Natural killer cell (primary cell): ENCODE data around the gene MAP7D2. TPM values are rescaled to one million over a fixed set of nuclear protein-coding genes. Genes with fewer than 3 reads are reported as not detected.

ENCODE experiments used
- ATAC-seq, 3 donors: fragments of 150-1000 bp in 2 of 3; fragments of 200-7000 bp in 1 of 3; cut with Tn5 transposase; 1 replicate in 1 of 3; 2 replicates in 2 of 3; pipeline ENCODE4 v1.10.0; 2021; ENCODE audit warnings: mild to moderate bottlenecking in 2 of 3, moderate library complexity in 2 of 3
- DNase-seq, 2 donors: peaks; one replicate each; pipeline versions ENCODE4 v3.0.0 to v3.0.0-alpha.2; 2013 to 2021; ENCODE audit warnings: mixed read lengths in 1 of 2
- H3K27ac ChIP-seq: one replicate; pipeline ENCODE4 v1.5.1; 2013; ENCODE audit warnings: mild to moderate bottlenecking, low read length
- H3K27me3 ChIP-seq: one replicate; pipeline ENCODE4 v1.6.1; 2013; ENCODE audit warnings: low read length; ENCODE audit not compliant: control insufficient read depth, insufficient read depth
- H3K36me3 ChIP-seq: one replicate; pipeline ENCODE4 v1.6.1; 2013; ENCODE audit warnings: low read length; ENCODE audit not compliant: control insufficient read depth, insufficient read depth
- H3K4me1 ChIP-seq: one replicate; pipeline ENCODE4 v1.6.1; 2013; ENCODE audit warnings: low read length; ENCODE audit not compliant: control insufficient read depth, insufficient read depth
- H3K4me3 ChIP-seq: one replicate; pipeline ENCODE4 v1.5.1; 2013; ENCODE audit warnings: low read length
- H3K9me3 ChIP-seq: one replicate; pipeline ENCODE4 v1.6.1; 2013; ENCODE audit warnings: low read length; ENCODE audit not compliant: control insufficient read depth, insufficient read depth
- H3K27ac Mint-ChIP-seq, 2 donors: one replicate each; pipeline ENCODE4 v1.8.0; 2022; ENCODE audit warnings: mild to moderate bottlenecking in 2 of 2, mixed read lengths in 2 of 2, moderate library complexity in 1 of 2
- H3K27me3 Mint-ChIP-seq, 2 donors: one replicate each; pipeline ENCODE4 v1.8.0; 2022; ENCODE audit warnings: low read depth in 2 of 2, mixed read lengths in 2 of 2
- H3K36me3 Mint-ChIP-seq: one replicate; pipeline ENCODE4 v1.8.0; 2022; ENCODE audit warnings: mixed read lengths
- H3K4me1 Mint-ChIP-seq, 2 donors: one replicate each; pipeline ENCODE4 v1.8.0; 2022; ENCODE audit warnings: mixed read lengths in 2 of 2
- H3K4me3 Mint-ChIP-seq: one replicate; pipeline ENCODE4 v1.8.0; 2022; ENCODE audit warnings: mild to moderate bottlenecking, moderate library complexity, mixed read lengths
- H3K9me3 Mint-ChIP-seq, 2 donors: one replicate each; pipeline ENCODE4 v1.8.0; 2022; ENCODE audit warnings: mixed read lengths in 2 of 2
- WGBS: methylation state at CpG from one replicate; pipeline ENCODE4 v1.1.7; 2013; ENCODE audit warnings: missing lambda C conversion rate; ENCODE audit not compliant: insufficient coverage; 5-methylcytosine and 5-hydroxymethylcytosine counted together
- intact Hi-C: fragments of 100-400 bp; cut with micrococcal nuclease; formaldehyde crosslinking; loops from one replicate; pipeline ENCODE4 v1.14.2; 2022
- total RNA-seq, 4 donors: library from RNA; stranded (reverse); fragments of 120-200 nt in 1 of 4; gene quantifications; one replicate each; pipeline versions ENCODE4 v1.2.3 to v1.2.4, GENCODE V29; 2013 to 2022
- TF ChIP-seq, protein P1 (sequence below): fragments of 200-600 bp; IDR thresholded peaks from one replicate; pipeline ENCODE4 v1.8.0; 2022; ENCODE audit warnings: antibody characterized with exemption

The MAP7D2 gene
- total RNA-seq, 3 donors from 2014 or later (not counting 1 experiment from before 2014, with no cell fraction given): 0.09 to 1.5 TPM; not detected in 1

DNA sequence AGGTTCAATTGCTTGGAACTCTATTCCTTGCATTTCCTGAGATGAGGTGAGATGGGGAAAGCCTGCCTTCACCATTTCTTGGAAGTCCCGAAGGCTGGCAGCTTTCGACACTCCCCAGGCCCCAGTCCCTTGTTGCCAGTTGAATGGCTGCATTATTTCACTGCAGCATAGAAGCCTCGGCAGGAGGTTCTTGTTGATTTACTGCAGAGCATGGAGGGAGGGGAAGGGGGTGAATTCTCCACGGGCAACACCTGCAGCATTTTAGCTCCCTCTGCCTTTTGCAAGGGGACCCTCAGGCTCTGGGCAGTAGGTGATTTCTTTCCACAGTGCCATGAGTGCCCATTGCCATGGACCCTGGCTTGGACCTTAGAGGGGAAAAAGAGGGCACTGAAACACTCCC is 115.1 kb downstream of the MAP7D2 start:
- Mint-ChIP-seq H3K27ac (no peak overlapping the region), H3K27me3 (no peaks in the 10 kb centered on the region), H3K9me3 (no peaks in the 10 kb centered on the region), H3K36me3 (no peaks in the 10 kb centered on the region), H3K4me3 (no peak overlapping the region), H3K4me1 (no peaks in the 10 kb centered on the region)
- no peaks in the 10 kb centered on the region for H3K4me1 ChIP-seq
- intact Hi-C loops: no loop called here
- no peak for DNase-seq
- H3K9me3 ChIP-seq: no peaks in the 10 kb centered on the region
- no peak overlapping the region for H3K27ac ChIP-seq
- no peak for ATAC-seq
- no peaks in the 10 kb centered on the region for H3K27me3 ChIP-seq
- TF ChIP-seq, protein P1, sequence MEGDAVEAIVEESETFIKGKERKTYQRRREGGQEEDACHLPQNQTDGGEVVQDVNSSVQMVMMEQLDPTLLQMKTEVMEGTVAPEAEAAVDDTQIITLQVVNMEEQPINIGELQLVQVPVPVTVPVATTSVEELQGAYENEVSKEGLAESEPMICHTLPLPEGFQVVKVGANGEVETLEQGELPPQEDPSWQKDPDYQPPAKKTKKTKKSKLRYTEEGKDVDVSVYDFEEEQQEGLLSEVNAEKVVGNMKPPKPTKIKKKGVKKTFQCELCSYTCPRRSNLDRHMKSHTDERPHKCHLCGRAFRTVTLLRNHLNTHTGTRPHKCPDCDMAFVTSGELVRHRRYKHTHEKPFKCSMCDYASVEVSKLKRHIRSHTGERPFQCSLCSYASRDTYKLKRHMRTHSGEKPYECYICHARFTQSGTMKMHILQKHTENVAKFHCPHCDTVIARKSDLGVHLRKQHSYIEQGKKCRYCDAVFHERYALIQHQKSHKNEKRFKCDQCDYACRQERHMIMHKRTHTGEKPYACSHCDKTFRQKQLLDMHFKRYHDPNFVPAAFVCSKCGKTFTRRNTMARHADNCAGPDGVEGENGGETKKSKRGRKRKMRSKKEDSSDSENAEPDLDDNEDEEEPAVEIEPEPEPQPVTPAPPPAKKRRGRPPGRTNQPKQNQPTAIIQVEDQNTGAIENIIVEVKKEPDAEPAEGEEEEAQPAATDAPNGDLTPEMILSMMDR: no peak
- WGBS: 86% methylated on average over 3 of the region's 4 CpGs
- H3K4me3 ChIP-seq: no peak overlapping the region
- H3K36me3 ChIP-seq: no peaks in the 10 kb centered on the region

DNA sequence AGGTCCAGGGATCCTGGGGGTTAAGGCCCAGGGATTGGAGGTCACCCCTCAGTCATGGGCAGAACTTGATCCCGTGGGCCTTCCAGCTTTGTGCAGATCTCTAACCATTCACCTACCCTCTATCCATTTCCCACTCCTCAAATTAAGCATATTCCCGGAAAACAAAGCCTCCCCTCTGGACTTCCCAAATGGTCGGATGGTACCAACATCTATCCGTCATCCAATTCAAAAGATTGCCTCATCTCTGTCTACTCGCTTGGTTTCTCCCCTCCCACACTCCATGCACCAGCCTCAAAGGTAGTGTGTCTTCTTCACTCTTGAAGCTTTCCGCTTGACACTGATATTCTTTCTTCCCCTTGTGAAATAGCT is 125.4 kb downstream of the MAP7D2 start:
- H3K4me1 Mint-ChIP-seq: peaks cover 15 to 17% of the 10 kb centered on the region in 2 donors
- Histone ChIP-seq H3K27ac (peak overlapping the region; percentile 86), H3K9me3 (no peaks in the 10 kb centered on the region), H3K27me3 (no peaks in the 10 kb centered on the region), H3K36me3 (no peaks in the 10 kb centered on the region), H3K4me1 (peaks cover 6% of the 10 kb centered on the region), H3K4me3 (peak overlapping the region; percentile 35)
- no peaks in the 10 kb centered on the region for H3K27me3 Mint-ChIP-seq
- 54% methylated on average over 6 of the region's 6 CpGs for WGBS
- TF ChIP-seq, protein P1: peak; percentile 19
- H3K9me3 Mint-ChIP-seq: no peaks in the 10 kb centered on the region
- ATAC-seq (no peak), DNase-seq (peak in 1 of 2 donors; percentile 46)
- H3K36me3 Mint-ChIP-seq: no peaks in the 10 kb centered on the region
- peak overlapping the region; percentile 76 for H3K4me3 Mint-ChIP-seq
- H3K27ac Mint-ChIP-seq: peak overlapping the region; percentile 74 to 91
- intact Hi-C loops: loop anchor here (1.0 to 5.0 kb wide), 2 partner anchors 87 to 394 kb away; no protein-coding TSS in a partner anchor

DNA sequence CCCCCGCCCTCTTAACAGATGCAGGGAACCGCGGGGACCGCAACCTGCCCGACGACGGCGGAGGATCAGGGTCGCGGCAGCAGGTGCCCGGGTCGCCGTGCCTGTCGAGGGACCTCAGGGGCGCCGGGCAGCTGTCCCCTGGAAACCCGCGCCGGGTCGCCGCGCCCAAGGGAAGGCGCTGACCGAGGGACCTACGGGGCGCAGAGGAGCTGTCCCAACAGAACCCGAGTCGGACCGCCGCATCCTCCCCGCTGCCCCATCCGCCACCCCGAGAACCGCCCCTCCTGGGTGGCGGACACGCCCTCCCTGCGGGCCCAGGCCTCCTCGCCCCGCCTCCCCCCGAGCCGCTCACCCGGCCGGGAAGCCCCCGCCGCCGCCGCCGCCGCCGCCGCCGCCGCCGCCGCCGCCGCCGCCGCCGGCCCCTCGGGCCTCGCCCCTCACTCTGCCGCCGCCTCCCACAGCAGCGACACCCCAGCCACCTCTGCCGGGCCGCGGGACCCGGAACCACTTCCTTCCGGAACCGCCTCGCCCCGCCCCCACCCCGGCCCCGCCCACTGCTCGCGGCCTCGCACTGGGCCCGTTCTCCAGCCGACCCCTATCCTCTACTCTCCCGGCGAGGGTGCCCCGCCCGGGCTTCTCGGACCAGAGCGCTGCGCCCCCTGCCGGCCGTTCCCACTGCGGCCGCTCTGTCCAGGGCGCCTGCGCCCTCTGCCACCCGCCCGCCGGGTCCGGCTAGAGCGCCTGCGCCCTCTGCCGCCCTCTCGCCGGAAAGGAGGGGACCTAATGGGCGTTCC is 126.0 kb downstream of the MAP7D2 start, which contains the start of gene BCLAF3:
BCLAF3 (minus strand) TSS at position 506 of the 794 bp plus-strand sequence. CDS start 20,797 bp downstream, outside the sequence.
- no peaks in the 10 kb centered on the region for H3K27me3 ChIP-seq
- Mint-ChIP-seq H3K9me3 (no peaks in the 10 kb centered on the region), H3K27me3 (no peaks in the 10 kb centered on the region), H3K4me3 (peak within 1 kb of the TSS; percentile 88), H3K36me3 (no peaks in the 10 kb centered on the region), H3K27ac (peak within 1 kb of the TSS; percentile 81 to 91), H3K4me1 (peaks cover 15 to 19% of the 10 kb centered on the region in 2 donors)
- TF ChIP-seq, protein P1: peak; percentile 58
- no peaks in the 10 kb centered on the region for H3K9me3 ChIP-seq
- peak within 1 kb of the TSS; percentile 86 for H3K27ac ChIP-seq
- intact Hi-C loops: loop anchor here (1.0 to 5.0 kb wide), 2 partner anchors 86 to 393 kb away; no protein-coding TSS in a partner anchor
- no peaks in the 10 kb centered on the region for H3K36me3 ChIP-seq
- peak; percentile 87 to 97 (median 88) for ATAC-seq
- H3K4me3 ChIP-seq: peak within 1 kb of the TSS; percentile 67
- WGBS: 0% methylated on average over 65 of the region's 103 CpGs
- DNase-seq: peak; percentile 85 to 89
- peaks cover 6% of the 10 kb centered on the region for H3K4me1 ChIP-seq
